IPS-NIHi11 (cell line): ENCODE measurements around the gene CABLES2.

Experiments used
- DNase-seq: peaks from one replicate; pipeline ENCODE4 v3.0.0; 2012; ENCODE audit warnings: mixed read lengths, low spot score

Gene CABLES2

DNA sequence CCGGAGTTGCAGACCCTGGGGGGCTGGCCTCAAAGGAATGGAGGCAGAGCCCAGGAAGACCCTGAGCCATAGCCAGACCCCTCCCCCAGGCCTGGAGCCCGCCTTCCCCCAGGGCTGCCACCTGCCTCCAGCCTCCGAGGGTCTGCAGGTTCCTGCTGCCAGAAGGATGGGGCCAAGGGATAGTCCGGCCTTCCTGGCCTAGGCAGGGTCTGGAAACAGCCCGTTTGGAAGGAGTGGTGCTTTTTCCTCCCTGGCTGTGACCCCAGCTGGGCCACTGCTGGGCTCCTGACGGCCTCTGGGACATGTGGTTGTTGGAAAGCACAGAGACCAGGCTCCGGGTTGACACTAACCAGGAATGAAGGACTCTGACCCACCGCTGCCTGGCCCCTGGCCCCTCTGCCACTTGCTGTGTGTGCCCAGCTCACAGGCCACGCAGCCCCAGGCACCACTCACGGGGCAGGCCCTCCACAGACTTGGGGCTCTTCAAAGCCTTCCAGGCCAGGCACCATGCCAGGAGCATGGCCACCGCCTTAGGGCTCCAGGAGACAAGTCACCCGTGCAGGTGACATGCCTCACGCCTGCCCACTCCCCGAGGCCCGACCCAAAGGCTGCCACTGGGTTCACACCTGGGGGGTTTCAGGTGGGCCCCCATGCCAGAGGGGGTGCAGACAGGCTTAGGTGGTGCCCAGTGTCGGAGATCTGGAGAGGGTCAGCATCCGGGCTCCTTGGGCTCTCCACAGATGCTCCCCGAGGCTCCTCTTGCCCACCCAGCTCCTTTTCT is 36.1 kb downstream of the CABLES2 start:
- no peak for DNase-seq

DNA sequence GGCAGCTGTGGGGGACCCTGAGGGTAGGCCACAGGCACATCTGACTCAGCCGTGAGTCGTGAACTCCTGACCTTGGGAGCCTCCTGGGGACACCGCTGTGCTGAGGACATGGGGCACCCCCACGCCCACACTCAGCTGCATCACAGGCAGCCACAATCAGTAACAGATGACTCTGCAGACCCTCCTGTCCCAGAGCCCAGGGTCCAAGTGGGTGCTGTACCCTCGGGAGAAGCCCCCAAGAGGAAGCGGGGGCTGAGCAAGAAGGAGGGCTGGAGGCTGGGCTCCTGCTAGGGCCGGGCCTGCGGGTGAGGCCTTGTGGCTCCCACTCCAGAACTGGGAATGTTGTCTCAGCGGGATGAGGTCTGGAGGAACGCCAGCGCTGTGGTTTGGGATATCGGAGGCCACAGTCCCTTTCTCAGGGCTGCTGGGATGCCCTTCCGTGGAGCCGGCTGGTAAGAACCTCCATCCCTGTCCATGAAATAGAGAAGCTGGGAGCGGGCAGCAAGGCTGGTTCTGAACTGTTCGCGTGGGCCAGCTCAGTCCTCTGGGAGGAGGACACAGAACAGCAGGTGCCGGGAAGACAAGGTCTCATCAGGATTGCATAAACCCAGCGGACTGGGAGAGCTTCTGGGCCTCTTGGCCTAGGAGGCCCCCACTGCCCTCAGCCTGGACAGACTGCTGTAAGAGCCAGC is 36.8 kb downstream of the CABLES2 start:
- DNase-seq = no peak

DNA sequence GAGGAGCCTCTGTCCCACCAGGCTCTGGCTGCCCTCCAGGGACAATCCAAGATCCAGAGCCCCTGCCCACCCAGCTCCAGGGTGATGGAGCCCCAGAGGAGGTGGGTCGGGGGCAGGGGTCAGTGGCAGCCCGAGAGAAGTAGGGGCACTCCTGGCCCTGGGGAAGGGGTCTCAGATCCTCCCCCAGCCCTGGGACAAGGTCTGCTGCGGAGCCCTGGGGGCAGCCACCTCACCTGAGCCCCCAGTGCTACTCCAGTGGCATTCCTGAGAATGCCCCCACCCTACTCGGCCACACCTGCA is 37.3 kb downstream of the CABLES2 start:
- no peak for DNase-seq

DNA sequence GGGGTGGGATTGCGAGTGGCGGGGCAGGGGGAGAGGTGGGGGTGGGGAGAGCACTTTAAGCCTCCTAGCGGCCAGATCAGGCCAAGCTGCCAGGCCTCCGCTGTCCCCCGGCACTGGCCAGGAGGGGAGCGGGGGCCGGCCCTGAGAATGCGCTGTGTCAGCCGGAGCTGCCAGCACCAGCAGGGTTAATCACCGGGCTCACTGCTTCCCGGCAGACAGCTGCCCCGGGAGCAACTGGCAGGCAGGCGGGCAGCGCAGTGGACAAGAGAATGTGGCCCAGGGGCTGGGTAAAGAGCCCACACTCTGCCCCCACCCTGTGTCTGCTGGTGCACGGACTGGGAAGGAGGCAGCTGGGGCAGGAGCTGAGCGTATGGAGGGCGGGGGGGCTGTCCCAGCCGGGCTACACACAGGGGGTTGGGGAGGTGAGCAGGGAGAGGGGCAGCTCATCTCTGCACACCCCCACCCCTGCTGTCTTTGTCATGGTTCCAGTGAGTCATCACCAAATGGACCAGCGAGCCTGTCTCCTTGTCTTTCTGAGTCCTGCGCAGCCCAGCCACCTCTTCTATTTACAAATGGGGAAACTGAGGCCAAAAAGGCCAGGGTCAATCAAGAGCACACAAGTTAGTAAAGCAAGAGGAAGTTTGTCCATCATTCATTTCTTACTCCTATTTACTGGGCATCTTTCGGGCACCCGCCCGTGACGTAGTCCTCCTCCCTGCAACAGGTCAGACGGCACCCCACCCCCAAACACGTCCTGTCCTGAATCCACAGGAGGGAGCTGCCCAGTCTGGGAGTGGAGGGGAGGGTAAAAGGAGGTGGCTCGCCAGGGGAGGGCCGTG is 37.9 kb downstream of the CABLES2 start:
- DNase-seq = peak; percentile 79

DNA sequence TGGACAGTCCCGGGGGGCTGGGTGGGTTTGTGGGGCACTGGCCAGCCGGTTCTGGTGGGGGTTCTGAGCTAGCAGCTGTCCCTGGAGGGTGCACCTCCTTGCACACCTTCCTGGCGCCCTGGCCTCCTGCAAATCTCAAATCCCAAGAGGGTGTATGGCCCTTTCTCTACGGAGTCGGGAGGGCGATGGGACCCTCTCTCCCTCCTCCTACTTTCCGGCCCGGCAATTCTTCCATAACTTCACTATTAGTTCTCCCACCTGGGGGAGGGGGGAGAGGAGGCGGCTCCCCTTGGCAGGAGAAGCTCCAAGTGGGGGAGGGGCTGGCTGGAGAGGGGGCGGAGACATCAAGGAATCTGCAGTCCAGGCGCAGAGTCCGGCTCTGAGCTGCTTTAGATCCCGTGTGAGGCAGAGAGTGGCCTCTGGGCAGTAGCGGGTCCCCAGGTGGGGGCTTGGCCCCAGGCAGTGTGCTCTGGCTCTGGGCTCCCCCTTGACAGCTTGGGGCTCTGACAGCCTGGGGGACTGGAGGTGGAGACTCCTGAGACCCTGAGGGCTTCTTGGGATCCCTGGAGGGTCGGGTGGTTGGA is 38.6 kb downstream of the CABLES2 start:
- no peak for DNase-seq

DNA sequence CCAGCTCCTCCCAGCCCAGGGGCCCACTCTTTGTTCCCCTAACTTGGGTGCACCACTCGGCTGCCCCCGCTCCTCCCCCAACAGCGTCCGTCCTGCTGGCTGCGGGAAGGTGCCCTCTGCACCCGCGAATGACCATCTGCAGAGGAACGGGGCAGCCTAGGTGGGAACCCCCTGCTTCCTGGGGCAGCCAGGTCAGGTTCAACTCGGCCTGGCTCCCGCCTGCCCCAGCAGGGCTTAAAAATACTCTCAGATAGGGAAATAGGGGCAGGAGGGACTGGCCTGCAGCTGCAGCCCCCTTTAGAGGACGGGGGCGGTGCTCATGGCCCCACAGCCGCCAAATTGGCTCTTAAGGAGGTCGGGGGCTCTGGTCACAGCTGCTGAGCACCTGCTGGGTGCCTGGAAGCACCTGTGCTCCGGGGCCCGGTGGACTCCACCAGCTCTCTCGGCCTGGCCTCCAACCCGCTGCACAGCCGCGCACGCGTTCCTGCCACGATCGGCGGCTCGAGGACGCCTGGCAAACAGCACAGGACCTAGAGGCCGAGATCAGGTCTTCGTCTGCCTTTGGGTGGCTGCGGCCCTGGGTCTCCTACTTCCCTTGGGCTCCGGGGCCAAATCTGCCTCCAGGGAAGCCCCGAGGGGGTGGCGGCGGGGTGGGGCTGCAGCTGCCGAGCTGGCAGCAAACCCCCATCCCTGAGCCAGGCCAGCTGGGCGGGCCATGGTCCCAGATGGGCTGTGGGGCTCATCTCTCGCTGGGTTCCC is 39.3 kb downstream of the CABLES2 start:
- DNase-seq = no peak

DNA sequence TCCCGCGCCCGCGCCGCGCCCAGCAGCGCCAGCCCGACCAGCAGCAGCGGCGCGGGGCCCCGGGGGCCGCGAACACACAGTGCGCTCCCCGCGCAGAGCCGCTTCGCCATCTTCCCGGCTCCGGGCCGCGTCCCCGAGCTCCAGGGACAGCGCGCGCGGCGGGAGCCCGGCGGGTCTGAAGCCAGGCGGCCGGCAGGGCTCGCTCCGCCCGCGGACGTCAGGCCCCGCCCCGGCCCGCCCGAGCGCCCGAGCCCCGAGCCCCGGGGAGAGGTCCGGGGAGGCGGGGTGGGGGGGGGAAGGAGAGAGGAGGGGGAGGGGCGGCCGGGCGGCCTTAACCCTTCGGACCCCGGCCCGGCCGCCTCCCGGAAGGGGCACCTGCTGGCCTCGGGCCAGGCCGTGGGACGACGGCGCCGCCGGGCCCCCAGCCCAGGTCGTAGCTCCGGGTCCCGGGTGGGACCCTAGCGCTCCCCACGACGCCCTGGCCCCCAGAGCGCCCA is 39.9 kb downstream of the CABLES2 start, which contains the start of gene LAMA5:
Gene LAMA5 (minus strand): TSS at position 177 of the 497 bp plus-strand sequence. CDS start 67 bp downstream, at position 110.
- DNase-seq = peak; percentile 88

DNA sequence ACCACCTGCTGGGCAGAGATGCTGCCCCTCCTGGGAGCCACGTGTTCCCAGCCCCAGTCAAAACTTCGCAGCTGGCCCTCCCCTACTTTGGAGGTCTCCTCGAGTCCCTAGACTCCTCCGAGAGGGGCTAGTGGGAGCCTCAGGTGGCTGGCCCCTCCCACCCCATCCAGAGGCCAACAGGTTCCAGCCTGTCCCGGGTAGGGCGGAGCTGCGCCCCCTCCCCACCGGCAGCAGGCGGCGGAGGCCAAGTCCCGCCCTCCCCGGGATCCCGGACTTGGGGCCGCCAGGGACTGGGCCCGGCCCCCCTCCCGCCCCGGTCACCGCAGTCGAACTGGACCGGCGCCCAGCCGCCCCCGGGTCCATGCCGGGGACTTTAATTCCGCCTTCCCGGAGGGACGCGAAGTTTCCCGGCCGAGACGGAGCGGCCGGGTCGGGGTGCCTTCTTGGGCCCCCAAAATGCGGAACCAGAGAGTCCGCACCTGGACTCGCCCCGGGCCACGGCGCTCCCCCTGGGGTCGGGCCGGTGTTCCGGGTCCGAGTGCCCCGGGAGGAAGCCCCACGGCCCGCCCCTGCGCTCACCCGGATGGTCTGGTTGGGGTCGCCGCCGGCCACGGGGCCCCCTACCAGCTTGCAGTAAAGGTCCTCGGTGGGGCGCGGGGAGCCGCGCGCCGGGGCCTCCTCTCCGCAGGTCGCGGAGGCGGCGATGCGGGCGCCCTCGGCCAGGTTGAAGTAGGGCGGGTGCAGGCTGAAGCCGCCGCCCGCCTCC is 40.5 kb downstream of the CABLES2 start:
- DNase-seq = peak; percentile 82

DNA sequence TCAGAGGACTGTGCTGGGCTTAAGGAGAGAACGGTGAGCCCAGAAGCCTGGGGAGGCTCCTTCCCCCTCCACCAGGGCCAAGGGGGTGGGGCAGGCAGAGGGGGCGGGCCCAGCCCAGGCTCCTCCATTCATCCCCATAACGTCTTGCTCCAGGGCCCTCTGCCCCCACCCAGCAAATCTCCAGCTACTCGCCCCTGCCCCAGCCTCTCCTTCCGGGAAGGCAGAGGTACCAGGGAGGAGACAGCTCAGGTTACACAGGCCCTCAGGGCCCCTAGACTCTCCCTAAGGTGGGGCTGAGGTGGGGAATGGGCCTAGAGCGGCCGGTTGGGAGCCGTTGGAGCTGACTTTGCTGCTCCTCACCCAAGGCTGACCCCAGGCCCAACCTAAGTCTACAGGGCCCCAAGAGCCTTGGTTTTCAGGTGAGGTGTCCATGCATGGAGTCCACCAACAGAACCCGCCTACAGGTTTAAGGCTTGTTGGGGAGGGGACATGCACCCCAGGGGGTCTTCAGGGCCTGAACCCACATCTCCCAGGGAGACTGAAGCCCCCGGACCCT is 41.2 kb downstream of the CABLES2 start:
- peak; percentile 27 for DNase-seq

DNA sequence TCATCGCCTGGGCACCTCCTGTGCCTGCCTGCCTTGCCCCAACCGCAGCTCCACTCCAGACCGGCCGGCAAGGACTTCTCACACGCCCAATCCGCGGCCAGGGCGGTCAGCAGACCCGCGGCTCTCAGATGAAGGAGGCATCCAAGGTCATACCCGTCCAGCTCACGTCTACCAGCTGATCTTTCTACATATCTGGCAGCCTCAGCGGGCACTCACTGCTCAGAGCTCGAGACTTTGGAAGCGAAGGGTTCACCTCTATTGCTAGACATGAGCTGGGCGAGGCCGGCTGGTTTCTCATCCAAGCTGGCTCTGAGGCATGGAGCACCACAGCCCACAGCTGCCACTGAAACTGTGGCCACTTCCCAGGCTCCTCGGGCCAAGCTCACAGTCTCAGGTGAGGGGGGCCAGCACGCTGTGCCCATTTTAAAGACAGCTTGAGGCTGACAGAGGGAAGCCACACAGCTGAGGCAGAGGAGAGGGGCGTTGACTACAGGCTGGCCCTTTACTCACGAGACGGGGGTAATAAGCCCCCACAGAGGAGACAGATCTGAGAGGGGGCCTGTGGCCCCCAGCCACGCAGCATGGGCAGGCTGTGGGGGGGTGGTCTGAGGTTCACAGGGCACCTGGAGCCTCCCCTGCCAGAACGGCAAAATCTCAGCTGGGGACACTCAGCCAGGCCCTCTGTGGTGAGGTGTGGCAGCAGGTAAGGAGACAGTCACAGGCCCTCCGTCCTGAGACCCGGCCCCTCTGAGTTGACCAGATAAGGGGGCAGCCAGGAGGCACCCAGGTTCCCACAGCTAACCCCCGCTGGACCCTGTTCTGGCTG is 42.0 kb downstream of the CABLES2 start:
- DNase-seq = no peak

DNA sequence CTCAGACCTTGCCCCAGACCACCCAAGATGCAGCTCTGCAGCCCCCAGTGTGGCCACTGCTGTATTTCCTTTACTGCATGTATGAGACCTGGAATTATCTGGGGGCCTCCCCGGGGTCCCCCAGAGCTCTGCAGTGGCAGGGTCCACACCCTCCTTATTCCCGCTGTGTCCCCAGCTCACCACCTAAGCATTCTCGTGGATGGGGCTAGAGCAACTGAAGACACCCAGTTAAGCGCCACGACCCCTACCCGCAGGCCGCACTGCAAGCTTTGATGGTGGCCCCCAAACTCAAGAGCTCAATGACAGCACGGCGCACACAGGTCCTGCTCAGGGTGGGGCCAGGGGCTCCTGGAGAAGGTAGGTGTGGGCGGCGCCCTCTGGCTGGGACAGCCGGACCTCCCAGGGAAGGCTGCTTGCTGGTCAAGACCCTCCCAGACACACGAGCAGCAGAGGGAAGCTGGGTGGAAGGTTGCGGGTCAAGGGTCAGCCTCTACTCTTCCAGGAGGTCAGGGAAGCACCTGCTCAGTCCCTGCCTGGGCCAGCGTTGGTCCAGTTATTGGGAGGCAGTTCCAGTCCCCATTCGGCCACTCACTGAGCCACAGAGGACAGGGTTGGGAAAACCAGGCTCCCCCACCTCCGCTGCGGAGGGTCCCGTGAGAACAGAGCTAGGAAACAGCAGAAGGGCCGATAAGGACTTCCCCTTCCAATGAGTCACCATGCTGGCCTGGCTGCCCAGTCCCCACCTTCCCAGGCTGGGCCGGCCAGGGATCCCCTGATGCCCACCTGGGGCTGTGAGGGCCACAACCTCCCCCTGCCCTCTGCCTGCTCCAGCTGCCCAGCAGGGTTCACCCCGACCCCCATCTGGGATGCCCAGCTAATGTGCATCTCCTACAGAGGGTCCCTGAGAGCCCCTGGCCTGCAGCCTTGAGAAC is 42.9 kb downstream of the CABLES2 start:
- DNase-seq = no peak

DNA sequence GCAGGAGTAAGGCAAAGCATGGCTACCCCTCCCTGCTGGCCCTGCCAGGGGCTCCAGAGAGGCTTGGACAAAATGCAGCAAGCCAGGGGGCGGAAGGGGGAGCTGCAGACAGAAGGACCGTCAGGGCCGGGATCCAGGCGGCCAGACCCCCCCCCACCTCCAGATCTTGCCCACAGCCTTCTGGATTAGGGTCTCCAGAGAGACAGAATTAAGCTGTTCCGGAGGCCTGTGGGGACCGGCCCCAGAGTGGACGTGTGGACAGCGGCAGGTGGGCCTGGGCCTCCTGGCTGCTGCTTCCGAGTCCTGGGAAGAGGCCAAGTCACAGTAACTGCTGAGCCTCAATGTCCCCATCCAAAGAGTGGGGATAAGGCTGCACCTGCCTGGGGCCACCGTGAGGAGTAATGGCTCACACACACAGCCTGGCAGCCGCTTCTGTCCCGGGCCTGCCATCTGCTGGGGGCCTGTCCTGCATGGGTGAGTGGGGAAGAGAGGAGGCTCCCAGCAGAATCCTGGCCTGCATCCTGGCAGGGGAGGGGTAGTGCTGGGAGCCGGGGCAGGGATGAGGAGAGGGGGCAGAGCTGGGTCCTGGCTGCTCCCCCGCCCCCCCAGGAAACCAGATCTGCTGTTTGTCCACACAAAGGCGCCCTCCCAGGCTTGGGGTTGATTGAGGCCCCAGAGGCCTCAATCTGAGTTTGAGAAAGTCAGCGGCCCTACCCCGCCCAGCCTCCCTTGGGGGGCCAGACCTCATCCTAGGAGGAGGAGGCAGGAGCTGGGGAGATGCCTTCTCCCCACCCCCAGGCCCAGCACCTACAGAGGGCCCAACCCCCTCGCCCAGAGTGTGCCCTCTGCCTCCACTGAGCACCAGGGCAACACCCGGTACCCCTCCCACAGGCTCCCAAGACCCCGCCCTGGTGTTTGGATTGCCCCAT is 43.8 kb downstream of the CABLES2 start:
- DNase-seq = peak; percentile 12

DNA sequence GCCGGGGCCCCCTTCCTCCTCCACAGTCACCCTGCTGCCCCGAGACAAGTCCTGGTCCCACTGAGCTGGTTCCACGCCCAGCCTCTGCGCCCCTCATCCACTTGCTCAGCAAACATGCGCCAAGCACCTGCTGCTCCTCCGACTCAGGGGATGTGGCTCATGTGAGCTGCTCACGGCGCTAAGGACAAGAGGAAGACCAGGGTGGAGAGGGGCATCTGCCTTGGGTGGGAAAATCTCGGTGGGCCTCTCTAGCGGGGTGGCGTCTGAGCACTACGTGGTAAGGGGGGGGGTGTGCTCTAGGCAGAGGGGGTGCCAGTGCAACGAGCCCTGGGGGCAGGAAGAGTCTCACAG is 44.5 kb downstream of the CABLES2 start:
- no peak for DNase-seq

DNA sequence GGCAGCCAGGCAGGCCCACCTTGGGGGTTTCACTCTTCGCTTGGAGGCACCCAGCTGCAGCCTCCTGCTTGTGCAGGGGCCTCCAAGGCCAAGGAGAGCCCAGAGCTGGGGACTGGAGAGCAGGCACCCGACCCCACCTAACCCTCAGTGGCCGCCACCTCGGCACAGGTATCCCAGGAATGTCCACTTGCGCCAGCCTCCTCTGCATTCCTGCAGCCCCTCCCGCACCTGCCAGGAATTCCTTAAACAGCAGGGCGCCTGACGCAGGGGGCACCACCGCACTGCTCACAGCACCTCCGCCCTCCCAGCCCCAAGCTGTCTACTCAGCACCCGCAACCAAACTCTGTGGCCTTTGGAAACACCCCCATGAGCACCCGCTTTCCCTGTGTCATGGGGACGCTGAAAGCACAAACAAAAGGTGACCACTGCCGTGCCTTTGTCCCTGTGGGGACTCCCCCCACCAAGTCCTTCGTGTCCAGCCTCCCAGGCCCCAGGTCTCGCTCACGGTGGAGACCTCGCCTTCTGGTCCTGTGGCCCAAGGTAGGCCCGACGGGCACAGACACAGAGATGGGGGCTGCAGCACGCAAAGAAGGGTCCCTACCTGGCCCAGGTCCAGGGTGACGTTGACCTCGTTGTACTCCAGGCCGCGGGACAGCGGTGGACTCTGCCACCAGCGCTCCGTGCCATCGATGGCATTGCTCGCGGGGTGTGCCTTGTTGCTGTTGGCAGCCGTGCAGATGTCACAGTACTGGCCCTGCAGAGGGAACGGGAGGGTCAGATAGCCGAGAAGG is 45.1 kb downstream of the CABLES2 start:
- peak; percentile 81 for DNase-seq

DNA sequence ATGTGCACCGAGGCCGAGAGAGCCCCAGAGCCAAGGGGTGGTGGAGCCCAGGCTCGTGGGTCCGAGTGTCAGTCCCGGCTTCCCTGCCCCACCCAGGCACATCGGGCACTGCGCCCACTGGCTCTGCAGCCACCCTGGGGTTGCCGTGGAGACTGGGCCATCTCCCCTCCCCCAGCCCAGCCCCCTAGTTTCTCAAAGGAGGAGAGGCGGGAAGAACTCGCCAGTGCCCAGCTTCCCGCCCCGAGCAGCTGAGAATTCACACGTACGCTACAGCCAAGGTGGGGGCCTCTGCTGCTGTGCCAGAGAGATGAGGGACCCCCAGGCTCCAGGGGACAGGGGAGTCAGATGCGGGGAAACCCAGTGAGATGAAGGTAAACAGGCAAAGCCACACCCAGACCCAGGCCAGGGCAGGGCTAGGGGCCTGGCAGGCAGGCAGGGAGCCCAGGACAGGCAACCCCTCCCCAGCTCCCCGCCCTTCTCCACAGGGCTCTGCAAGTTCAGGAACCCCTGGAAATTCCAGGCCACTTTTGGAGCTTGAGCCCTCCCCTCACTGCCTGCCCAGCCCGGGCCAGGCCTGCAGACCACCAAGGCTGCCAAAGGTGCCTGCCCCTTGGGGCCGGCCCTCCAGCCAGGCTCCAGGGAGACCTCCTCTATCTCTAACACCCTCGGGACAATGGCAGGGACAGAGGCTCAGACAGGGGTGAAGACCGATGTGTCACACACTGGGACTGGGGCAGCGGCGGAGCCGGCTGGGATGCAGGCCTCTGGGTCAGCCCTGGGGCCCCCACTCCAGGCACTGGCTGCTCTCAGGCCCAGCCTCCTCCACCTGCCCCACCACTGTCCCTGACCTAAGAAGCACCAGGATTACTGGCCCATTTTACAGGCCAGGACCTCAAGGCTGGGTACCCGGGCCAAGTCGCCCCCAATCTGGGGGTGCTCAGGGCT is 46.0 kb downstream of the CABLES2 start:
- DNase-seq = no peak
